ENCODE data around the gene ESR2.

The ESR2 gene

DNA sequence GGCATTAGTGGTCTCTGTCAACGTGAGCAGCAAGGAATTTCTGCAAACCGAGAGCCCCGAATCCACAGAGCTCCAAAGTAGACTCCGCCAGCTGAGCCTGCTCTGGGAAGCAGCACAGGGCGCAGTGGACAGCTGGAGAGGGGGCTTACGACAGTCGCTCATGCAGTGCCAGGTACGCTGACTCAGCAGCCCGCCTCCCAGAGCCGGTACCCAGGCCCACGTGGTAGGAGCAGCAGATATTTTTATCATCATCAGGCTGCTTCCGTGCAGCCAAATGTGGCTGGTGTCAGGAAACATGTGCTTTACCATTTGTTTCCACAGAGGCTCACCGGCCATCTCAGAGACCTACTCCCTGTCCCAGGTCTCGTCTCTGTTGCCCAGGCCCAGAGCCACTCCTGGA lies 73.7 kb downstream of the ESR2 start:
- TF ChIP-seq, protein P1, sequence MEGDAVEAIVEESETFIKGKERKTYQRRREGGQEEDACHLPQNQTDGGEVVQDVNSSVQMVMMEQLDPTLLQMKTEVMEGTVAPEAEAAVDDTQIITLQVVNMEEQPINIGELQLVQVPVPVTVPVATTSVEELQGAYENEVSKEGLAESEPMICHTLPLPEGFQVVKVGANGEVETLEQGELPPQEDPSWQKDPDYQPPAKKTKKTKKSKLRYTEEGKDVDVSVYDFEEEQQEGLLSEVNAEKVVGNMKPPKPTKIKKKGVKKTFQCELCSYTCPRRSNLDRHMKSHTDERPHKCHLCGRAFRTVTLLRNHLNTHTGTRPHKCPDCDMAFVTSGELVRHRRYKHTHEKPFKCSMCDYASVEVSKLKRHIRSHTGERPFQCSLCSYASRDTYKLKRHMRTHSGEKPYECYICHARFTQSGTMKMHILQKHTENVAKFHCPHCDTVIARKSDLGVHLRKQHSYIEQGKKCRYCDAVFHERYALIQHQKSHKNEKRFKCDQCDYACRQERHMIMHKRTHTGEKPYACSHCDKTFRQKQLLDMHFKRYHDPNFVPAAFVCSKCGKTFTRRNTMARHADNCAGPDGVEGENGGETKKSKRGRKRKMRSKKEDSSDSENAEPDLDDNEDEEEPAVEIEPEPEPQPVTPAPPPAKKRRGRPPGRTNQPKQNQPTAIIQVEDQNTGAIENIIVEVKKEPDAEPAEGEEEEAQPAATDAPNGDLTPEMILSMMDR (IDR thresholded peaks at IDR 0.05; ENCODE audit: extremely low read depth, missing control alignments), result no peak
- DNase-seq (ENCODE audit: low spot score), result no peak

DNA sequence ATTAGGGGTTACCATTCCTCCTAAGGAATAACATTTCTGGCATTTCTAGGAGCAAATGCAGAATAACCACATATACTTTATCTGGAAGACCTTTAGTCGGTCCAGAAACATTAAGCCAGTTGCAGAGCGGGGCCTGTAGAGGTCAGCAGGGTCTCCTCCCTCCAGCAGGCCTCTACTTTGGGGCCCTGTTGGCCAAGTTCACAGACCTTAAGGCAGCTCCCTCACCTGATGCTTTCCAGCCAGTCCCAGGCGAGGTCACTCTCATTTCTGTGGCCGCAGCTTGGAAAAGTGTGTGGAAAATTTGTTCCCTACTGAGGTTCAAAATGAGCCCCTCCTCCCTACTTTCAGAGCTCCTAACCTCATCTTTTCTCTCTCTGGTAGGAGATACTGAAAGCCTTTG lies 74.1 kb downstream of the ESR2 start:
- no peak for DNase-seq (ENCODE audit: low spot score)
- TF ChIP-seq, protein P1 (IDR thresholded peaks at IDR 0.05; ENCODE audit: extremely low read depth, missing control alignments), result no peak

DNA sequence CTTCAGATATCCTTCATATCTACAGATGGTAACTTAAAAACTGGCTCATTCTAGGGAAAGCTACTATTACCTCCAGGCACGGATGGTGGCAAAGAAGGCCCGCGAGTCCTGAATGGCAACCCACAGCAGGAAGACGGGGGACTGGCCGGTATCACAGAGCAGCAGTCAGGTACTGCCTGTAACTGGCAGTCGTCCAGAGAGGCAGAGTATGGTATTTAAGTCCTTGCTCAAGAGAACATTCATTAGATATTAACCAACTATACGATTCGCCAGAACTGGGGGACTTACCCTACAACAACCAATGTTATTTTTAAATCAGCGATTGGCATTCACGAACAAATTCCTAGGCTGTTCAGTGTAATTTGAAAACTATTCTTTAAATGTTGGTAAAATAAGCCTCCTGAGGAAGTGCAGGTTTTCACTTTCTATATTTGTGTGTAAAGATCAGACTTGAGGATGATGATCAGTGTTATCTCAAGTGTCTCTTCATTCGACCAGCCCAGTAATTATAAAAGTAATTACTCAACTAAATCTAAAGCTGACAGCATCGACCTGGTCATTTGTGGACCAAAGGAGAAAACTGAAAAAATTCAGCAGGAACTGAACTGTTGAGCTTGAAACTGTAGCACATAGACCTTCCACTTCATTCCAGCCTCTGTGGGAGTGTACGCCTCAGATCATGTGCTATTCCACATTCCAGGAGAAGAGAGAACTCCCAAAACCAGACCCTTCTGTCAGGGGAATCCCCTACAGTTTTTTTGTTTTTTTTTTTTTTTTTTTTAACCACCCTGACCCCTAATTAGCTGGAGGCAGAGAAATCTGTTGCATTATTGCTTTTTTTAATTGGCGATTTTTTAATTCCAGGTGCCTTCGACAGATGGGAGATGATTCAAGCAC lies 75.6 kb downstream of the ESR2 start:
- DNase-seq (ENCODE audit: low spot score), result no peak
- TF ChIP-seq, protein P1 (IDR thresholded peaks at IDR 0.05; ENCODE audit: extremely low read depth, missing control alignments), result no peak

DNA sequence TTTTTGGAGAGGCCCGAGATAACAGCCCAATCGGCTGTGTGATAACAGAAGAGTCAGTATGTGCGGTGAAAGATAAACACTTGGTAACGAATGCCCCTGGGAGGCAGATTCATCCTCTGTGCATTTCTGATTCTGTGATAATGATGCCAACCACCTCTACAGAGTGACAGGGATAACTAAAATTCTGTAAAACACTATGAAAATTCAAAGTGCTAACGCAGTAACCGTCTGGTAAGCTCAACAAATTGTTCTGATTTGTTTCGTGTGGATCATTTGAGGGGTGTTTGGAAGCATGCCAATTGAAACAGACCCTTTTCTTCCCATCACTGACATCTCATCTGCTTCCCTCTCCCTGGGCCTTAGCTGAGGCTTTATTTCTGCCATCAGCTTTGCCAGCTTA lies 76.3 kb downstream of the ESR2 start:
- TF ChIP-seq, protein P1 (IDR thresholded peaks at IDR 0.05; ENCODE audit: extremely low read depth, missing control alignments), result no peak

DNA sequence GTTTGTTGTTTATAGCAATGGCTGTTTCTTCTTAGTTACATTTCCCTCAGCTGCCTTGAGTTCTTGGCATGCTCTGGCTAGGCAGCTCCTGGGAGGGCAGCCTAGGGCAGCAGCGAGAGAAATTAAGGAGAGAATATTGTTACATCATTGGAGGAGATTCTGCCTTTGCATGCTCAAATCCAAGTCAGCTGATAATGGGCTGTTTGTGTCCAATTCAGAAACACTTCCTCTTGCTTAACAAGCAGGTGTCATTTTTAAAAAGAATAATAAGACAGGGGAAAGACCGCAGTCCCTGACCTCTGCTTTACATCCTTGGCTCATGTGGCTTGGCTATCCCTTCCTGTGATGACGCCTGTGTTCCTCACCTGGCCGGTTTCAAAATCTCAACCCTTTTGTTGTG lies 76.9 kb downstream of the ESR2 start:
- DNase-seq (ENCODE audit: low spot score), result no peak
- TF ChIP-seq, protein P1 (IDR thresholded peaks at IDR 0.05; ENCODE audit: extremely low read depth, missing control alignments), result no peak

More for the DNA sequence above, 76.3 kb downstream of the ESR2 start:
- DNase-seq (ENCODE audit: low spot score), result no peak

DNA sequence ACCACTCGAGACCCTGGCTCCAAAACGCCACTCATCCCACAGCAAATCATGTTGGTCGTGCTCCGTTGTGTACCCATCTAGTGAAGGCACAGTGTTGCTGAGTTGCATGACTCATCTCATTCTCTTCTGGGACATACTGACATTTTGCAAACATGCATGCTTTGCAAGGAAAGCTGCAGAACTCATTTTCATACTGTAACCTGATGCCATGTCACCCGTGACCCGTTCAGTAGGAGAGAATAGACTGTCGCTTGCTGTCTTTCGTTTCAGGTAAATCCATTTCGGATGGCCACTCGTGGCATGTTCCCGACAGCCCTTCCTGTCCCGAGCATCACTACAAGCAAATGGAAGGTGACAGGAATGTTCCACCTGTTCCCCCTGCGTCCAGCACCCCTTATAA lies 78.2 kb downstream of the ESR2 start:
- TF ChIP-seq, protein P1 (IDR thresholded peaks at IDR 0.05; ENCODE audit: extremely low read depth, missing control alignments), result no peak

DNA sequence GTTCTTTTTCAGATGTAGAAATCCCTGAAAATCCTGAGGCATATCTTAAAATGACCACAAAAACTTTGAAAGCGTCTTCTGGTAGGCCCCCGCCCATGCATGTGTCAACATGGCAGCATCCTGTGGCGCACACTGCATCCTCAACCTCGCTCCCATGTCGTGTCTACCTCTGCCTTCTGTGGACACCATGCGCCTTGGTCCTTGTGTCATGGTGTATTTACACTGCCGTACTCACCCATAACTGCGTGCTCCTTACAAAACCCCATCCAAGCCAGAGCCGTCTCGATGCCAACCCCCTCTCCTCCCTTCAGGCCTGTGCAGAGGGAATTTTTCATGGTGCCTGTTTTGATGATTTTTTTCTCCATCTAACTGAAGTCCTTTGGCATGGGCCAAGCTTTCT lies 78.9 kb downstream of the ESR2 start:
- no peak for DNase-seq (ENCODE audit: low spot score)
- TF ChIP-seq, protein P1 (IDR thresholded peaks at IDR 0.05; ENCODE audit: extremely low read depth, missing control alignments), result no peak

More for the DNA sequence above, 78.2 kb downstream of the ESR2 start:
- no peak for DNase-seq (ENCODE audit: low spot score)
